HL-60 (cell line): ENCODE measurements around the gene EPHA6.

Experiments
- DNase-seq, 2 experiments: peaks; one replicate each; pipeline ENCODE4 v3.0.0-alpha.2; 2010 to 2020; ENCODE audit warnings: low read depth in 1 of 2, low spot score in 1 of 2
- H3K27ac ChIP-seq: fragments of 250-450 bp; sonication (Bioruptor Pico); replicated peaks from 2 replicates; pipeline ENCODE4 v1.5.1; 2020; ENCODE audit warnings: mild to moderate bottlenecking, moderate library complexity
- H3K27me3 ChIP-seq: fragments of 250-450 bp; sonication (Bioruptor Pico); 2 replicates; pipeline ENCODE4 v1.5.1; 2021; ENCODE audit warnings: mild to moderate bottlenecking, moderate library complexity; ENCODE audit not compliant: insufficient read depth, poor library complexity, severe bottlenecking
- H3K4me3 ChIP-seq: replicated peaks from 2 replicates; pipeline ENCODE4 v1.5.1; 2011; ENCODE audit warnings: mild to moderate bottlenecking, control low read depth, low read length; ENCODE audit not compliant: insufficient read depth
- CTCF ChIP-seq: IDR thresholded peaks from one replicate; pipeline ENCODE4 v1.5.1; 2011; ENCODE audit warnings: low read length, control low read depth, inconsistent platforms; ENCODE audit not compliant: insufficient read depth
- GABPA ChIP-seq: IDR thresholded peaks from 2 replicates; pipeline ENCODE4 v1.6.1; 2012; ENCODE audit warnings: low read depth
- POLR2AphosphoS5 ChIP-seq: IDR thresholded peaks from 2 replicates; pipeline ENCODE4 v1.6.1; 2012; ENCODE audit warnings: low read depth
- REST ChIP-seq: IDR thresholded peaks from 2 replicates; pipeline ENCODE4 v1.6.1; 2012; ENCODE audit warnings: low read depth; ENCODE audit not compliant: insufficient replicate concordance
- SPI1 ChIP-seq: IDR thresholded peaks from 2 replicates; pipeline ENCODE4 v1.6.1; 2012; ENCODE audit warnings: low read depth, mild to moderate bottlenecking, borderline replicate concordance

Gene EPHA6

GRCh38 chr3:97037294-97037943, 223.0 kb downstream of the EPHA6 start:
- H3K27me3 ChIP-seq, result no peaks in the 10 kb centered on the region
- H3K27ac ChIP-seq, result no peak overlapping the region
- H3K4me3 ChIP-seq, result no peak overlapping the region
- no peak for TF ChIP-seq REST
- no peak for TF ChIP-seq GABPA
- TF ChIP-seq CTCF, result no peak
- TF ChIP-seq POLR2AphosphoS5, result no peak
- TF ChIP-seq SPI1, result no peak
- DNase-seq, result no peak

GRCh38 chr3:97043411-97043810, 229.0 kb downstream of the EPHA6 start:
- DNase-seq, result no peak
- no peaks in the 10 kb centered on the region for H3K27me3 ChIP-seq
- H3K4me3 ChIP-seq, result no peak overlapping the region
- TF ChIP-seq GABPA (no peak), POLR2AphosphoS5 (no peak), CTCF (no peak), REST (no peak), SPI1 (no peak)
- H3K27ac ChIP-seq, result no peak overlapping the region

GRCh38 chr3:97057365-97057764, 243.0 kb downstream of the EPHA6 start:
- Histone ChIP-seq H3K4me3 (no peak overlapping the region), H3K27ac (no peak overlapping the region), H3K27me3 (no peaks in the 10 kb centered on the region)
- TF ChIP-seq SPI1 (no peak), REST (no peak), CTCF (no peak), GABPA (no peak), POLR2AphosphoS5 (no peak)
- DNase-seq, result no peak
